Sigmoid colon (tissue), 4 donors: ENCODE measurements around the gene AP1M1.

Source experiments
- EP300 ChIP-seq, 4 donors: sonication (generic); formaldehyde crosslinking; IDR thresholded peaks; one replicate each; pipeline ENCODE4 v1.6.1; 2017; ENCODE audit warnings: antibody characterized with exemption in 4 of 4
- POLR2A ChIP-seq, 2 donors: fragments of 450-650 bp; IDR thresholded peaks; one replicate each; pipeline ENCODE4 v1.6.1; 2016; ENCODE audit warnings: antibody characterized with exemption in 2 of 2, mild to moderate bottlenecking in 2 of 2, moderate library complexity in 2 of 2
- TF ChIP-seq, protein P1 (sequence below), 4 experiments: fragments of 450-650 bp in 3 of 4; fragments of 200-600 bp in 1 of 4; IDR thresholded peaks; one replicate each; pipeline ENCODE4 v1.5.1; 2016 to 2019; ENCODE audit warnings: antibody characterized with exemption in 4 of 4, mild to moderate bottlenecking in 3 of 4, moderate library complexity in 2 of 4

GRCh38 chr19:16168465-16169081 lies 29.1 kb upstream of the AP1M1 start:
- TF ChIP-seq, protein P1, sequence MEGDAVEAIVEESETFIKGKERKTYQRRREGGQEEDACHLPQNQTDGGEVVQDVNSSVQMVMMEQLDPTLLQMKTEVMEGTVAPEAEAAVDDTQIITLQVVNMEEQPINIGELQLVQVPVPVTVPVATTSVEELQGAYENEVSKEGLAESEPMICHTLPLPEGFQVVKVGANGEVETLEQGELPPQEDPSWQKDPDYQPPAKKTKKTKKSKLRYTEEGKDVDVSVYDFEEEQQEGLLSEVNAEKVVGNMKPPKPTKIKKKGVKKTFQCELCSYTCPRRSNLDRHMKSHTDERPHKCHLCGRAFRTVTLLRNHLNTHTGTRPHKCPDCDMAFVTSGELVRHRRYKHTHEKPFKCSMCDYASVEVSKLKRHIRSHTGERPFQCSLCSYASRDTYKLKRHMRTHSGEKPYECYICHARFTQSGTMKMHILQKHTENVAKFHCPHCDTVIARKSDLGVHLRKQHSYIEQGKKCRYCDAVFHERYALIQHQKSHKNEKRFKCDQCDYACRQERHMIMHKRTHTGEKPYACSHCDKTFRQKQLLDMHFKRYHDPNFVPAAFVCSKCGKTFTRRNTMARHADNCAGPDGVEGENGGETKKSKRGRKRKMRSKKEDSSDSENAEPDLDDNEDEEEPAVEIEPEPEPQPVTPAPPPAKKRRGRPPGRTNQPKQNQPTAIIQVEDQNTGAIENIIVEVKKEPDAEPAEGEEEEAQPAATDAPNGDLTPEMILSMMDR (IDR thresholded peaks at IDR 0.05), result no peak
- TF ChIP-seq EP300 (IDR thresholded peaks at IDR 0.05) (no peak), POLR2A (IDR thresholded peaks at IDR 0.05) (no peak)
